Rectal smooth muscle tissue (tissue), 1 donor: ENCODE results near the gene NEUROG3.

Experiments used
- H3K27ac ChIP-seq: one replicate; pipeline ENCODE4 v1.7.0; 2013; ENCODE audit warnings: low read depth, low read length, inconsistent platforms
- H3K27me3 ChIP-seq: one replicate; pipeline ENCODE4 v1.7.0; 2013; ENCODE audit warnings: low read length; ENCODE audit not compliant: control insufficient read depth, insufficient read depth
- H3K36me3 ChIP-seq: one replicate; pipeline ENCODE4 v1.7.0; 2013; ENCODE audit warnings: low read length; ENCODE audit not compliant: control insufficient read depth, insufficient read depth
- H3K4me1 ChIP-seq: one replicate; pipeline ENCODE4 v1.7.0; 2013; ENCODE audit warnings: low read length; ENCODE audit not compliant: control insufficient read depth, insufficient read depth
- H3K4me3 ChIP-seq: one replicate; pipeline ENCODE4 v1.7.0; 2013; ENCODE audit warnings: low read length
- H3K9ac ChIP-seq: one replicate; pipeline ENCODE4 v1.7.0; 2013; ENCODE audit warnings: low read length

Gene NEUROG3

GRCh38 chr10:69579464-69580060 is 6.3 kb upstream of the NEUROG3 start:
- Histone ChIP-seq H3K4me3 (no peak overlapping the region), H3K27ac (no peak overlapping the region), H3K36me3 (no peaks in the 10 kb centered on the region), H3K27me3 (peaks cover 13% of the 10 kb centered on the region), H3K4me1 (no peaks in the 10 kb centered on the region), H3K9ac (no peak overlapping the region)

- Histone ChIP-seq H3K4me1 (no peaks in the 10 kb centered on the region), H3K9ac (no peak overlapping the region), H3K27me3 (peaks cover 16% of the 10 kb centered on the region), H3K36me3 (no peaks in the 10 kb centered on the region), H3K27ac (no peak overlapping the region), H3K4me3 (no peak overlapping the region)
Measured at GRCh38 chr10:69578508-69578991, 5.3 kb upstream of the NEUROG3 start.

DNA sequence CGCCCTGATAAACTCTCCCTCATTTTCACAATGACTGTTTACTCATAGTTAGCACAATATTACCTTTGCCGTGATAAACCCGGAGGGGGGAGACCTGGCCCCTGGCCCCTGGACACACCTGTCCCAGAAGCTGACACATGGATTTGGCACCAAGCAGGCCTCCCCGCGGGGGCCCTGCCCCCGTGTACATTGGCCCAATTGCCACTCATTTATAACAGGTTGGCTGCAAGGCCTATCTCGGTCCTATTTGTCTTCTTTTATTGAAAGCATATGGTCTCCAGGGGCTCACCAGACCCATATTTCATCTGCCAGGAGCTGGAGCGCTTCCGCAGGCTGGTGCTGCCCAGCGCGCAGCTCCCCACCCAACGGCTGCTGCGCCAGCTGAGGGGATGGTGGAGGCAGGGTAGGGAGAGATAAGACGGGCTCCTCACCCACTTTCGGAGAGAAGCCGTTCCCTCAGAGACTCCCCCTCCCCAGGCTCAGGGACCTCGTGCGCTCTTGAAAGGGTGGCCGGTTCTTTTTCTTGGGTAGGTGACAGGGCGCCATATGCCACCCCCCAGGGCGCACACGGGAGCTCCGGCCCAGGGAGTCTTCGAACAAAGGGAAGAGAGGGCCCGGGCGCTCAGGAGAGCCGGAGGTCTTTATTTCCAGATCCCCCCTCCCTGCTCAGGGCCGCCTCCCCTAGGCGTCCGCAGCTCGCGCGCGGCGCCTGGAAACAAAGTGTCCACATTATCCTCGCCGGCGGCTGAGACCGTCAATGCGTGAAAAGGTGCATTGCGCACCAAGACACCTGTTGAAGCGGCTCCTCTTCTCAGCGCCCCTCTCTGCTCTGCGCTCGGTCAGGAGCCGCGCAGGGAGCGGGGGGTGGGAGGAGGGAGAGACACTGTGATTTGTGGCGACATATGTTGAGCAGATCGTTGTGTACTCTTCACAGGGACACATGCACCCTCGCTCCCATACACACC is 4.3 kb upstream of the NEUROG3 start:
- H3K4me1 ChIP-seq = no peaks in the 10 kb centered on the region
- no peak overlapping the region for H3K27ac ChIP-seq
- no peak overlapping the region for H3K4me3 ChIP-seq
- H3K36me3 ChIP-seq = no peaks in the 10 kb centered on the region
- H3K27me3 ChIP-seq = peaks cover 17% of the 10 kb centered on the region
- H3K9ac ChIP-seq = no peak overlapping the region

DNA sequence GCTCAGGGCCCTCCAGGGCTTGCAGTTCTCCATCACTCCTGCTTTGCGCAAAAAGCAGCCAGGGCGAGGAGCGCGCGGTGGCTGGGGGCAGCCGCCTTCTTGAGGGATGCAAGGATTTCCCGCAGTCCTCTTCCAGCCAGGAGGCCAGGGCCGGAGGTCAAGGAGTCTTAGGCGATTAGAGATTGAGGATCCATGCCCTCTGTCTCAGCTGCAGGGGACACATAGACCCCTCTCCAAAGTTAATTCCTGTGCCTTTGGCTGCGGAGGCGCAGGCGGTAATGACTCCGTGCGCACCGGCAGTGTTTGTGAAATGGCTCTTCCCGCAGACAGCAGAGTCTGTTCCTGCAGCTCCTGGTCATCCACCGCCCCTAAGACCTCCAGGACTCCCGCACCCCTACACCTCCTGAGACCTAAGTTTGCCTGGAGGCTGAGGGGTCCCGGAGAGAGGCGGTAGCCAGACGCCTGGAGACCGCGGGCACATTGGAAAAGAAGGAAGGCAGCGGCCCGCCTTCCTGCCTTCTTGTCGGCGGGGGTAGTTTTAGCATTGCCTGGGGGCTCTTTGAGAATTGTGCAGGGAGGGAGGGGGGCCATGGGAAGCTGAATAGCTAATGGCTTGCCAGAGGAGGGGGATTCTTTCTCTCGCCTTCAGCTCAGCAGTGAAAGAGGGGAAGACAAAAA is 3.3 kb upstream of the NEUROG3 start:
- Histone ChIP-seq H3K27ac (no peak overlapping the region), H3K4me3 (no peak overlapping the region), H3K36me3 (no peaks in the 10 kb centered on the region), H3K4me1 (no peaks in the 10 kb centered on the region), H3K27me3 (peaks cover 23% of the 10 kb centered on the region), H3K9ac (no peak overlapping the region)

- Histone ChIP-seq H3K27ac (no peak overlapping the region), H3K9ac (no peak overlapping the region), H3K4me1 (no peaks in the 10 kb centered on the region), H3K4me3 (no peak overlapping the region), H3K27me3 (peaks cover 31% of the 10 kb centered on the region), H3K36me3 (no peaks in the 10 kb centered on the region)
Measured at GRCh38 chr10:69575164-69575722, 2.0 kb upstream of the NEUROG3 start.

DNA sequence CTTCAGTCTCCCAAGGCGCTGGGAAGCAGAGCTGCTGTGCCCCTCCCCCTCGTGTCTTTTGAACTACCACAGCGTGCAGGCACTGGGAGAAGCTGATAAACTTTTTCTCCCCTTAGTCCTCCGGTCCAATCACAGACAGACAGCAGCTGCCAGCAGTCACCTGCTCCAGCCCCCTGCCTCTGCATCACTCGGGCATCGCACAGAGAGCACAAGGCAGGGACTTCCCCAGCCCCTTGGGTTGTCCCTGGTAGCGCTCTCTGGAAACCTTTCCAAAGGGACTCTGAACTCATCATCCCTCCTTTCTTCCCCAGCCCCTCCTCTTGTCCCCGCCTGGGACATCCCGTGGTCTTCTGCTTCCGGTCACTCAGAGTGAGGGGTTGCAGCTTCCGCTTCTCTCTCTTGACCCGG is 1.4 kb upstream of the NEUROG3 start:
- Histone ChIP-seq H3K27me3 (peaks cover 35% of the 10 kb centered on the region), H3K9ac (no peak overlapping the region), H3K4me1 (no peaks in the 10 kb centered on the region), H3K27ac (no peak overlapping the region), H3K36me3 (no peaks in the 10 kb centered on the region), H3K4me3 (no peak overlapping the region)

GRCh38 chr10:69572159-69573055 is 815 bp downstream of the NEUROG3 start:
- Histone ChIP-seq H3K4me1 (no peaks in the 10 kb centered on the region), H3K27me3 (peaks cover 41% of the 10 kb centered on the region), H3K27ac (no peak overlapping the region), H3K9ac (no peak overlapping the region), H3K36me3 (no peaks in the 10 kb centered on the region), H3K4me3 (no peak overlapping the region)

DNA sequence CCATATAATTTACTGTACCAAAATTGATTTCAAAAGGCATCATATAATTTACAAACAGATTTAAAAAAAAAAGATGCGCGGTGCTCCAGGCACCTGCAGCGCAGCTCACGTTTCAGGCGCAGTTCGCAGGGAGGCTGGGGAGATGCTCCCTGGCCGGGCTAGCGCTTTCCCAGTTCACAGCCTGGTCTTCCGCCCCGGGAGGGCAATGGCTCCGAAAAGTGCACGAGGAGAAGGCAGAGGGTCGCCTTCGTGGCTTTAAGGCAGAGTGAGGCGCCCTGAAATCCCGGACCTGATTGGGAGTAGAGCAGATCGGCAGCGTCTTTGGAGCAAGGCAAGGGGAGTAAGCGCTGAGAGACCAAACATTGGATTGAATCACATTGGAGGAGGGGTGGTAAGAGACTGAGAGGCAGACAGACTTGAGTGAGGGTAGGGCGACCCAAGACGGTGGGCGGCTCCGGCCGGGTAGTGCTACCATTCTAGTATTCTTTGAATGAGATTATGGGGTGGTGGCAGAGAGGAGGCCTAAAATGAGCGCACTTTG is 1.5 kb downstream of the NEUROG3 start:
- H3K36me3 ChIP-seq = no peaks in the 10 kb centered on the region

DNA sequence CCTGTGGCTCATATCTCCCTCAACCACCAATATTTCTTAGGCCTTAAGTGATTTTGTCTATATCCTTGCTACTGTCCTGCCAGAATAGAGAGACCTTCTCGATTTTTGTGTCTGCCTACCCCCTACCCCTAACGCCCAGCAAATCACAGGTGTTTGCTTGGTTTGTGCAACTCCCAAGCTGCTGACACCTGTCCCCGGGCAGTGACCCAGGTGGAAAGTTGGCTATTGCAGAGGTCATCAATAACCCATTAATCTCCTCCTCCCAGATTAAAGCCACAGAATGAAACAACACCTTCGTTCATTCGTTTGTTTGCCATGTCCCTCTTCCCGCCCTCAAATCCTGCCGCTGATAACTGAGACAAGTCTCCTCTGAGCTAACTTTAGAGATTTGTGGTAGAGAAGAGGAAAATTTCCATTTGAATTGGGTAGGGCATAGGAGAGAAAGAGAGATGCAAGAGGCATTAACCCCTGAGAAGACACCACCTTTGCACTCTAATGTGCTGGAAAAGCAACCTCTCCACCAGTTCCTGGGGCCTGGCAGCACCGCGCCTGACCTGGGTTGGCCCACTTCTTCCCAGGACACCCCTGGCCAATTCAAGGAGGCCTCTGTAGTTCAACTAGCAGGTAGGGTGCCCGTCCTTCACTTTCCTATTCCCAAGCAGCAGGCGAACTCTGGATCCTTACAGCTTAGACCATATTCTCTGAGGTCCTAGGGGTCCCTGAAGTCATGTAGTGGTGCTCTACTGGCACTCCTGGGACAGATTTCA is 3.0 kb downstream of the NEUROG3 start:
- no peaks in the 10 kb centered on the region for H3K4me1 ChIP-seq
- H3K36me3 ChIP-seq = no peaks in the 10 kb centered on the region
- H3K27me3 ChIP-seq = peaks cover 40% of the 10 kb centered on the region
- H3K4me3 ChIP-seq = no peak overlapping the region
- H3K27ac ChIP-seq = no peak overlapping the region
- no peak overlapping the region for H3K9ac ChIP-seq

More for the DNA sequence above, 1.5 kb downstream of the NEUROG3 start:
- Histone ChIP-seq H3K4me1 (no peaks in the 10 kb centered on the region), H3K4me3 (no peak overlapping the region), H3K9ac (no peak overlapping the region), H3K27ac (no peak overlapping the region), H3K27me3 (peaks cover 41% of the 10 kb centered on the region)

GRCh38 chr10:69569396-69569934 is 3.8 kb downstream of the NEUROG3 start:
- H3K27ac ChIP-seq = no peak overlapping the region
- H3K9ac ChIP-seq = no peak overlapping the region
- no peaks in the 10 kb centered on the region for H3K36me3 ChIP-seq
- no peaks in the 10 kb centered on the region for H3K4me1 ChIP-seq
- no peak overlapping the region for H3K4me3 ChIP-seq
- peaks cover 33% of the 10 kb centered on the region for H3K27me3 ChIP-seq
